Stomach smooth muscle (tissue), 2 donors: ENCODE data around the gene GABBR1.

Experiments
- H3K27ac ChIP-seq: one replicate; pipeline ENCODE4 v1.7.0; 2013; ENCODE audit warnings: mild to moderate bottlenecking, low read length, inconsistent platforms
- H3K27me3 ChIP-seq, 2 donors: one replicate each; pipeline ENCODE4 v1.7.0; 2013; ENCODE audit warnings: low read length in 2 of 2; ENCODE audit not compliant: insufficient read depth in 2 of 2, control insufficient read depth in 1 of 2
- H3K36me3 ChIP-seq, 2 donors: one replicate each; pipeline ENCODE4 v1.7.0; 2013; ENCODE audit warnings: low read length in 2 of 2; ENCODE audit not compliant: control insufficient read depth in 2 of 2, insufficient read depth in 2 of 2
- H3K4me1 ChIP-seq: one replicate; pipeline ENCODE4 v1.7.0; 2013; ENCODE audit warnings: low read length; ENCODE audit not compliant: control insufficient read depth, insufficient read depth
- H3K4me3 ChIP-seq, 2 donors: one replicate each; pipeline ENCODE4 v1.7.0; 2013; ENCODE audit warnings: low read length in 2 of 2
- H3K9ac ChIP-seq, 2 donors: one replicate each; pipeline ENCODE4 v1.7.0; 2013; ENCODE audit warnings: low read length in 2 of 2, mild to moderate bottlenecking in 1 of 2
- H3K9me3 ChIP-seq, 2 donors: one replicate each; pipeline ENCODE4 v1.7.0; 2013; ENCODE audit warnings: low read length in 2 of 2; ENCODE audit not compliant: control insufficient read depth in 2 of 2
- donor health status: healthy.
- donor health status: Pancreatic carcinoma.

Gene GABBR1

DNA sequence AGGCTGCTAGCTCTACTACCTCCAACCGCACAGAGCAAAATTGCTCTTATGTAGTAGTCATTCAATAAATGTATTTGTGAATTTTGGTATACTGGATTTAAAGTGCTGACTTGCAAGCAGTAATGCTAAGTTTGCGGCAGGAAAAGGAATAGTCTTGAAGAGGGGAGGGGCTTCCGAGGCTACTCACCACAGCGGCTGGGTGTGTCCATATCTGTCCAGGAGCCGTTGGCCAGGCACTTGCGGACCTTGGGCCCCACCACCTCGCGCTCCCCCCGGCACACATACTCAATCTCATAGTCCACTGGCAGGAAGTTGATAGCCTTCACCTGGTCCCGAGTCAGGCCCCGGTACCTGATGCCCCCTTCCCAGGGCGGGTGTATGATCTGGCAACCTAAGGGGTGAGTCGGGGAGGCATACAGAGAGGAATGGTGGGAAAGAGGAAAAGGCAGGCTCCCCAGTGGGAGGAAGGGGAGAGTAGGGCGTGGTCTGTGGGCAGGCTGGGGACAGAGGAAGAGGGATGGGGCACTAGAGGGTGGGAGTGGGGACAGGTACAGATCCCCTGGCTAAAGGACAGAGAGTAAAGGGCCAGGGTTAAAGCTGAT is 1.7 kb downstream of the GABBR1 start:
- Histone ChIP-seq H3K4me3 (no peak overlapping the region), H3K36me3 (no peaks in the 10 kb centered on the region), H3K4me1 (peaks cover 37% of the 10 kb centered on the region), H3K9me3 (no peaks in the 10 kb centered on the region), H3K27me3 (no peaks in the 10 kb centered on the region), H3K9ac (peak overlapping the region in 1 of 2 donors; percentile 5), H3K27ac (no peak overlapping the region)

DNA sequence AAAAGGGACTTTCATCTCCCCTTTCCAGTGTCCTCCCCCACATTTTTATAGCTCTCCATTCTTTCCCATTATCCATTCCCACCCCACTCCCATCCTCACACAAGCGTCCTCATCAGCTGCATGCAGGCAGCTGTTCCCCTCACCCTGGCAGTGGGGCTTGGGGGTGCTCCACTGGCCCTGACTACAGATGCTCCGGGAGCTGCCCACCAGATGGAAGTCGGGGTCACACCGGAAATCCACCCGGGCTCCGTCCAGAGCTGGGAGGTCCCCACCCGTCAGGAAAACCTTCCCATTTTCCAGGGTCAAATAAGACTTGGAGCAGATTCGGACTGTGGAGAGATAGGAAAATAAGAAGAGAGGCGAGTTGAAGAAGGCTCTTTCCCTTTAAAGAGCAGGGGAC is 2.7 kb downstream of the GABBR1 start:
- H3K4me3 ChIP-seq: no peak overlapping the region
- no peaks in the 10 kb centered on the region for H3K9me3 ChIP-seq
- no peaks in the 10 kb centered on the region for H3K27me3 ChIP-seq

DNA sequence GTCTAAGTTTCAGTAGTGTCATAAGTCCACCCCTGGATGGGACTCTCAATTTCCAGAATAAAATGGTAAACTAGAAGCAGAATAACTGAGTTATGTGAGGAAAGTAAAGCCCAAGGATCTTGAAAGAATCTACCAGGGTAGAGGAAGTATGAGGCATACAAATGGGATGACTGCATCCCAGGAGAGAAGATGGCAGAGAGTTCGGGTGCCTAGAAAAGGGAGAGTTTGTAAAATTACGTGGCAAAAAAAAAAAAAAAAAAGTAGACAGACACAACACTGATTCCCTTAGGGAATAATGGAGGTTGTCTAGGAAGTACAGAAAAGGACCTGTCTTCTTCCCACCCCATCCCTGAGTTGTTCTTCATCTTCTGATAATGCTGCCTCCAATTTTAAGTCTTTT is 3.4 kb downstream of the GABBR1 start:
- Histone ChIP-seq H3K4me1 (peaks cover 37% of the 10 kb centered on the region), H3K9ac (no peak overlapping the region), H3K27ac (no peak overlapping the region), H3K9me3 (no peaks in the 10 kb centered on the region), H3K4me3 (no peak overlapping the region), H3K27me3 (no peaks in the 10 kb centered on the region), H3K36me3 (no peaks in the 10 kb centered on the region)

More for the DNA sequence above, 2.7 kb downstream of the GABBR1 start:
- H3K4me1 ChIP-seq: peaks cover 37% of the 10 kb centered on the region
- no peak overlapping the region for H3K27ac ChIP-seq
- no peak overlapping the region for H3K9ac ChIP-seq
- no peaks in the 10 kb centered on the region for H3K36me3 ChIP-seq

- peaks cover under 1 to 2% of the 10 kb centered on the region in 2 donors for H3K36me3 ChIP-seq
- H3K9ac ChIP-seq: peak overlapping the region; percentile 73 to 75
- H3K4me3 ChIP-seq: peak overlapping the region; percentile 71 to 80
- no peaks in the 10 kb centered on the region for H3K9me3 ChIP-seq
- H3K27me3 ChIP-seq: no peaks in the 10 kb centered on the region
- H3K4me1 ChIP-seq: peaks cover 34% of the 10 kb centered on the region
- H3K27ac ChIP-seq: peak overlapping the region; percentile 78
Observed at GRCh38 chr6:29628419-29629281, 4.3 kb downstream of the GABBR1 start.

DNA sequence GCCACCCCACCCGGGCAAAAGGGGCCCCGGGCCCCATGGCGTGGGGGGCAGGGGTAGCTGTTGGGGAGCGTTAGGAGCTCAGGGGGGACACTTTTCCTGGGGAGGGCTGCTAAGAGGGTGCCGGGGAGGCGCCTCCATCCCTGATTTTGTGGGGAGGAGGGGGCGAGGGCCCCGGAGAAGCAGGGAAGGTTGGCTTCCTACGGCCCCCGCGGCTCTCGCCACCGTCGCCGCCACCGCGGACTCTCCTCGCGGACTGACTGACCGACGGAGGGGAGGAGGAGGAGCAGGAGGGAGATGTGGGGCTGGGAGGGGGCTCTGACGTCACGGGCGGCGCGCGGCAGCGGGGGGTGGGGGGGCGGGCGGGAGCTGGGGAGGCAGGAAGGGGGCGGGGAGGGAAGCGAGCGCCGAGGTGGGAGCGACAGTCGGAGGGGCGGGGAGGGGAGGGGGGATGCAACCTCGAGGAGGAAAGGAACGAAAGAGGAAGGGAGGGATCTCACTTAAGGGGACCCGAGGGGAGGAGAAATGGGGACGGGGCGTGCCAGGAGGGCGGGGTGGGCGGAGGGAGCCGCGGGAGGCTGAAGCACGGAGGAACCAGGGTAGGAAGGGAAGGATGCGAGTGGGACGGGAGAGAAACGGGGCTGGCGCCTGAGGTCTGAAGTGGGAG is 5.1 kb downstream of the GABBR1 start:
- Histone ChIP-seq H3K9ac (peak overlapping the region; percentile 75 to 76), H3K27ac (peak overlapping the region; percentile 78), H3K36me3 (peaks cover 7 to 9% of the 10 kb centered on the region in 2 donors), H3K9me3 (no peaks in the 10 kb centered on the region), H3K27me3 (no peaks in the 10 kb centered on the region), H3K4me3 (peak overlapping the region; percentile 71 to 80), H3K4me1 (peaks cover 29% of the 10 kb centered on the region)

- peak overlapping the region; percentile 46 for H3K27ac ChIP-seq
- peak overlapping the region; percentile 60 to 80 for H3K4me3 ChIP-seq
- peak overlapping the region; percentile 74 to 76 for H3K9ac ChIP-seq
- H3K27me3 ChIP-seq: no peaks in the 10 kb centered on the region
- H3K4me1 ChIP-seq: peaks cover 29% of the 10 kb centered on the region
- H3K36me3 ChIP-seq: peaks cover 11 to 14% of the 10 kb centered on the region in 2 donors
- H3K9me3 ChIP-seq: no peaks in the 10 kb centered on the region
Observed at GRCh38 chr6:29626948-29627754, 5.8 kb downstream of the GABBR1 start.

DNA sequence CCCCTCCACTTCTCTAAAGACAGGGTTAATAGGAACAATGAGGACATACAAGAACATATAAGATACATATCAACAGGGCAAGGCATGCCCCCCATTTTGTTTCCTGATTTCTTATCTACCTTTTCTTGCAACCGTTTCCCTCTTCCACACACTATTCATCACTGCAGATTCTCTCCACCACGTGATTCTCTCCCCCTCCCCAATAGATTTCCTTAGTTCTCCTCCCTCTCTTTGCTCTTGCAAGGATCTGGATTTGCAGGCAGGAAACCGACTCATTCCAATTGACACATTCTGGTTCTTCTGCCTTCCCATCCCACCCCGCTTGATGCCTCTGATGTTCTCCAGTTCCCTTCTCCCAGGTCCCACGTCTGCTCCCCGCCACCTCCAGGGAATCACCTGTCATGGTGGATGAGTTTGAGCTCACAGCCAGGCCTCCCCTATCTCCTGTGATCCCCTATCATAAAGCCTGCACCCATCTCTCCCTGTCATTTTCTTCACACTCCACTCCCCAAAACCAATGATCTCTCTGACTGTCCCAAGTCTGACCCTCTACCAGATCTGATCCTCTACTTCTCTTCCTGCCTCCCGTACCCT is 7.5 kb downstream of the GABBR1 start:
- Histone ChIP-seq H3K9ac (no peak overlapping the region), H3K27ac (no peak overlapping the region)

DNA sequence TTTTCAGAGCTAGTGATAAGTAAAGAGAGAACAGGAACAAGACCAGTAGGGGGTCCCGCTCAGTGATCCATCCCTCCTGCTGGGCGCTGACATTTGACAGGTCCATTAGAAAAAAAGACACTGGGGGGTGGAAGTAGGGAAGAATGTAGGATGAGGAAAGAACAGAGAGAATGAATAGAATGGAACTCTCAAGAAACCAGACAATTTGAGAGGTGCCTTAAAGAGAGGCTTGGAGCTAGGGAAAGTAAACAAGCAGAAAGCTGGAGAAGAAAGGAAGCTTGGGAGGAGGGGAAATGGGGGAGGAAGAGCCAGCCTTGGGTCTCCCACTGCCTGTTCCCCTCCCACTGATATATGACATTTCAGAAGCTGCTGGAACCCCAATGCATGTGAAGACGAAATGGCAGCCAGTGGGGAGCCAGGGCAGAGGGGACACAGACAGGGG is 8.4 kb downstream of the GABBR1 start:
- Histone ChIP-seq H3K36me3 (peaks cover 27% of the 10 kb centered on the region in 2 donors), H3K9me3 (no peaks in the 10 kb centered on the region), H3K4me1 (peaks cover 17% of the 10 kb centered on the region), H3K9ac (no peak overlapping the region), H3K4me3 (no peak overlapping the region), H3K27me3 (no peaks in the 10 kb centered on the region), H3K27ac (no peak overlapping the region)

More for the DNA sequence above, 7.5 kb downstream of the GABBR1 start:
- peaks cover 20 to 23% of the 10 kb centered on the region in 2 donors for H3K36me3 ChIP-seq
- H3K4me1 ChIP-seq: peaks cover 15% of the 10 kb centered on the region
- H3K27me3 ChIP-seq: no peaks in the 10 kb centered on the region
- H3K9me3 ChIP-seq: no peaks in the 10 kb centered on the region
- H3K4me3 ChIP-seq: no peak overlapping the region

DNA sequence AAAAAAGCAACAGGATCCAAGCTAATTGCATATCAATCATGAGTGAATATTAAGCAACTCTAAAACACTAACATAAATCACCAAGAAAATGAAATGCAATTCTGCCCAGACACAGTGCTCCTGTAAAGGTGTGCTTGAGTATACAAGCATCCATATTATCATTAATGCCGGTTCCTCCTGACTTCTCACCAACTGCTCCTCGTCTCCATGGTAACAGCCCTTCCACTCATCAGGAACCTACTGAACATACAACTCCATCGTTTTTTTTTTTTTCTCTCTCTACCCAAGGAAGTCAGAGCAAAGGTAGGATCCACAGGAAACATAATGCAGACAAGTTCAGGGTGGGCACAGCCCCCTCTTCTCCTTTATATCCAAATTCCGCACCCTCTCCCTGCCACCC is 12.4 kb downstream of the GABBR1 start:
- Histone ChIP-seq H3K9ac (no peak overlapping the region), H3K9me3 (no peaks in the 10 kb centered on the region), H3K4me1 (peaks cover 2% of the 10 kb centered on the region), H3K36me3 (peaks cover 34 to 43% of the 10 kb centered on the region in 2 donors), H3K4me3 (no peak overlapping the region), H3K27me3 (no peaks in the 10 kb centered on the region), H3K27ac (no peak overlapping the region)
